ENCODE data around the gene ANXA5.

The ANXA5 gene

GRCh38 chr4:121676345-121677075 lies 20.3 kb downstream of the ANXA5 start:
- TF ChIP-seq, protein P1, sequence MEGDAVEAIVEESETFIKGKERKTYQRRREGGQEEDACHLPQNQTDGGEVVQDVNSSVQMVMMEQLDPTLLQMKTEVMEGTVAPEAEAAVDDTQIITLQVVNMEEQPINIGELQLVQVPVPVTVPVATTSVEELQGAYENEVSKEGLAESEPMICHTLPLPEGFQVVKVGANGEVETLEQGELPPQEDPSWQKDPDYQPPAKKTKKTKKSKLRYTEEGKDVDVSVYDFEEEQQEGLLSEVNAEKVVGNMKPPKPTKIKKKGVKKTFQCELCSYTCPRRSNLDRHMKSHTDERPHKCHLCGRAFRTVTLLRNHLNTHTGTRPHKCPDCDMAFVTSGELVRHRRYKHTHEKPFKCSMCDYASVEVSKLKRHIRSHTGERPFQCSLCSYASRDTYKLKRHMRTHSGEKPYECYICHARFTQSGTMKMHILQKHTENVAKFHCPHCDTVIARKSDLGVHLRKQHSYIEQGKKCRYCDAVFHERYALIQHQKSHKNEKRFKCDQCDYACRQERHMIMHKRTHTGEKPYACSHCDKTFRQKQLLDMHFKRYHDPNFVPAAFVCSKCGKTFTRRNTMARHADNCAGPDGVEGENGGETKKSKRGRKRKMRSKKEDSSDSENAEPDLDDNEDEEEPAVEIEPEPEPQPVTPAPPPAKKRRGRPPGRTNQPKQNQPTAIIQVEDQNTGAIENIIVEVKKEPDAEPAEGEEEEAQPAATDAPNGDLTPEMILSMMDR (IDR thresholded peaks at IDR 0.05; ENCODE audit: low read depth, low read length): no peak
- in situ Hi-C loops (cut with HindIII; ENCODE audit: low sequenced_read_pairs): no loop called here

GRCh38 chr4:121675715-121676114 lies 21.1 kb downstream of the ANXA5 start:
- no peak overlapping the region for H3K4me3 ChIP-seq (ENCODE audit: low read depth, low read length)
- TF ChIP-seq, protein P1 (IDR thresholded peaks at IDR 0.05; ENCODE audit: low read depth, low read length): peak; percentile 35
- DNase-seq (ENCODE audit: low read depth, low spot score): peak; percentile 44
- in situ Hi-C loops (cut with HindIII; ENCODE audit: low sequenced_read_pairs): no loop called here

More at GRCh38 chr4:121676345-121677075, 20.3 kb downstream of the ANXA5 start:
- no peak for DNase-seq (ENCODE audit: low read depth, low spot score)
- H3K4me3 ChIP-seq (ENCODE audit: low read depth, low read length): no peak overlapping the region

GRCh38 chr4:121674696-121675095 lies 22.1 kb downstream of the ANXA5 start:
- in situ Hi-C loops (cut with HindIII; ENCODE audit: low sequenced_read_pairs): no loop called here

DNA sequence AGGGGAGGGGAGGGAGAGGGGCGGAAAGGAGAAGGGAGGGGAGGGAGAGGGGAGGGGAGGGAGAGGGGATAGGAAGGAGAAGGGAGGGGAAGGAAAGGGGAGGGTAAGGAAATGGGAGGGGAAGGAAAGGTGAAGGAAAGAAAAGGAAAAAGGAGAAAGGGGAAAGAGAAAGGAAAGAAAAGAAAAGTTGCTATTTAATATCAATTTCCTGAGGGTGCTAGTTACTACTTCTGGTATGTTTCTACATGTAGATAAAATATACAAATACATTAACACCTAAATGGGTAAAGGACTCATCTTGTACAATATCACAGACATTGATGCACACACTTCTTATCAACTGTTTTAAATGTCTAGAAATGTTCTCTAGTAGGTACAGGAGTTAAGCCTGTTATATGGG lies 22.6 kb downstream of the ANXA5 start:
- no peak overlapping the region for H3K4me3 ChIP-seq (ENCODE audit: low read depth, low read length)
- DNase-seq (ENCODE audit: low read depth, low spot score): no peak
- TF ChIP-seq, protein P1 (IDR thresholded peaks at IDR 0.05; ENCODE audit: low read depth, low read length): no peak
- in situ Hi-C loops (cut with HindIII; ENCODE audit: low sequenced_read_pairs): no loop called here

More at GRCh38 chr4:121674696-121675095, 22.1 kb downstream of the ANXA5 start:
- DNase-seq (ENCODE audit: low read depth, low spot score): no peak
- TF ChIP-seq, protein P1 (IDR thresholded peaks at IDR 0.05; ENCODE audit: low read depth, low read length): no peak
- no peak overlapping the region for H3K4me3 ChIP-seq (ENCODE audit: low read depth, low read length)

- DNase-seq (ENCODE audit: low read depth, low spot score): peak; percentile 75
These were observed 27.6 kb downstream of the ANXA5 start for GRCh38 chr4:121669163-121669550.

GRCh38 chr4:121668368-121669162 lies 28.2 kb downstream of the ANXA5 start:
- TF ChIP-seq, protein P1 (IDR thresholded peaks at IDR 0.05; ENCODE audit: low read depth, low read length): no peak
- in situ Hi-C loops (cut with HindIII; ENCODE audit: low sequenced_read_pairs): no loop called here
- no peak overlapping the region for H3K4me3 ChIP-seq (ENCODE audit: low read depth, low read length)
- DNase-seq (ENCODE audit: low read depth, low spot score): peak; percentile 98

More at GRCh38 chr4:121669163-121669550, 27.6 kb downstream of the ANXA5 start:
- in situ Hi-C loops (cut with HindIII; ENCODE audit: low sequenced_read_pairs): no loop called here
- TF ChIP-seq, protein P1 (IDR thresholded peaks at IDR 0.05; ENCODE audit: low read depth, low read length): no peak
- H3K4me3 ChIP-seq (ENCODE audit: low read depth, low read length): no peak overlapping the region
